HL-60 (cell line): ENCODE results near the gene LAMTOR2.

Experiments used
- TF ChIP-seq, protein P1 (sequence below): IDR thresholded peaks from one replicate; pipeline ENCODE4 v1.5.1; 2011; ENCODE audit warnings: low read length, control low read depth, inconsistent platforms; ENCODE audit not compliant: insufficient read depth
- TF ChIP-seq, protein P2 (sequence below): IDR thresholded peaks from 2 replicates; pipeline ENCODE4 v1.6.1; 2012; ENCODE audit warnings: low read depth; ENCODE audit not compliant: insufficient replicate concordance

DNA sequence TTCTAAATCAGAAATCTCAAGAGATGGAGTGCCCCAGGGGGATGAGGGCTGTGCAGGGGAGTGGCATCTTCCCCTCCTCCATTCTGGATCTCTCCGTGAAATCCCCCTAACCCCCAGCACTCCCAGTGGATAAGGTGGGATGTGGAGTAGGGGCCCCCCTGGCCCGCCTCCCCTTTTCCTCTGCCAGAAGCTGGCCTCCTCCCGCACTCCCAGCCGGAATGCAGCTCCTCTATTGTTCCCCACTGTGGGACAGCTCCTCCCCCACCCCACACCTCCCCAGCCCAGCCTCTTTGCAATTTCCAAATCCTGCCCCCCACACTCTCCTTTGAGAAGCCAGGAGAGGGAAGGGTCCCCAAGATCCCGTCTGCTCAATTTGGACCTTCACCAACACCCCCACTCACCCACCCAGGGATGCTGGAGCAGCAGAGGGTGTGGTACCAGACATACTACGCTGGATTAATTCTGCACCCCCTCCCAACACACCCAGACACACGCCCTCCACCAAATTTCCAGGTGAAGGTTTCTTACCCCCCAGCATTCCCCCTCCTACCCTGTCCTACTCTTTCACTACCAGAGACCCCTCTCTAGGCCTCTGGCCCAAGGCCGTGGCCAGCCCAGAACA lies 25.8 kb downstream of the LAMTOR2 start:
- TF ChIP-seq, protein P1, sequence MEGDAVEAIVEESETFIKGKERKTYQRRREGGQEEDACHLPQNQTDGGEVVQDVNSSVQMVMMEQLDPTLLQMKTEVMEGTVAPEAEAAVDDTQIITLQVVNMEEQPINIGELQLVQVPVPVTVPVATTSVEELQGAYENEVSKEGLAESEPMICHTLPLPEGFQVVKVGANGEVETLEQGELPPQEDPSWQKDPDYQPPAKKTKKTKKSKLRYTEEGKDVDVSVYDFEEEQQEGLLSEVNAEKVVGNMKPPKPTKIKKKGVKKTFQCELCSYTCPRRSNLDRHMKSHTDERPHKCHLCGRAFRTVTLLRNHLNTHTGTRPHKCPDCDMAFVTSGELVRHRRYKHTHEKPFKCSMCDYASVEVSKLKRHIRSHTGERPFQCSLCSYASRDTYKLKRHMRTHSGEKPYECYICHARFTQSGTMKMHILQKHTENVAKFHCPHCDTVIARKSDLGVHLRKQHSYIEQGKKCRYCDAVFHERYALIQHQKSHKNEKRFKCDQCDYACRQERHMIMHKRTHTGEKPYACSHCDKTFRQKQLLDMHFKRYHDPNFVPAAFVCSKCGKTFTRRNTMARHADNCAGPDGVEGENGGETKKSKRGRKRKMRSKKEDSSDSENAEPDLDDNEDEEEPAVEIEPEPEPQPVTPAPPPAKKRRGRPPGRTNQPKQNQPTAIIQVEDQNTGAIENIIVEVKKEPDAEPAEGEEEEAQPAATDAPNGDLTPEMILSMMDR: no peak
- TF ChIP-seq, protein P2, sequence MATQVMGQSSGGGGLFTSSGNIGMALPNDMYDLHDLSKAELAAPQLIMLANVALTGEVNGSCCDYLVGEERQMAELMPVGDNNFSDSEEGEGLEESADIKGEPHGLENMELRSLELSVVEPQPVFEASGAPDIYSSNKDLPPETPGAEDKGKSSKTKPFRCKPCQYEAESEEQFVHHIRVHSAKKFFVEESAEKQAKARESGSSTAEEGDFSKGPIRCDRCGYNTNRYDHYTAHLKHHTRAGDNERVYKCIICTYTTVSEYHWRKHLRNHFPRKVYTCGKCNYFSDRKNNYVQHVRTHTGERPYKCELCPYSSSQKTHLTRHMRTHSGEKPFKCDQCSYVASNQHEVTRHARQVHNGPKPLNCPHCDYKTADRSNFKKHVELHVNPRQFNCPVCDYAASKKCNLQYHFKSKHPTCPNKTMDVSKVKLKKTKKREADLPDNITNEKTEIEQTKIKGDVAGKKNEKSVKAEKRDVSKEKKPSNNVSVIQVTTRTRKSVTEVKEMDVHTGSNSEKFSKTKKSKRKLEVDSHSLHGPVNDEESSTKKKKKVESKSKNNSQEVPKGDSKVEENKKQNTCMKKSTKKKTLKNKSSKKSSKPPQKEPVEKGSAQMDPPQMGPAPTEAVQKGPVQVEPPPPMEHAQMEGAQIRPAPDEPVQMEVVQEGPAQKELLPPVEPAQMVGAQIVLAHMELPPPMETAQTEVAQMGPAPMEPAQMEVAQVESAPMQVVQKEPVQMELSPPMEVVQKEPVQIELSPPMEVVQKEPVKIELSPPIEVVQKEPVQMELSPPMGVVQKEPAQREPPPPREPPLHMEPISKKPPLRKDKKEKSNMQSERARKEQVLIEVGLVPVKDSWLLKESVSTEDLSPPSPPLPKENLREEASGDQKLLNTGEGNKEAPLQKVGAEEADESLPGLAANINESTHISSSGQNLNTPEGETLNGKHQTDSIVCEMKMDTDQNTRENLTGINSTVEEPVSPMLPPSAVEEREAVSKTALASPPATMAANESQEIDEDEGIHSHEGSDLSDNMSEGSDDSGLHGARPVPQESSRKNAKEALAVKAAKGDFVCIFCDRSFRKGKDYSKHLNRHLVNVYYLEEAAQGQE: no peak
